ENCODE data around the gene TBX10. TPM values are rescaled to one million over a fixed set of nuclear protein-coding genes. Genes with fewer than 3 reads are reported as not detected.

TBX10 gene
- total and polyA plus RNA-seq, 2 of the 8 experiments (the other 6 are each of a cell fraction or from before 2014, with no cell fraction given), result 0.09 TPM; not detected in 1

DNA sequence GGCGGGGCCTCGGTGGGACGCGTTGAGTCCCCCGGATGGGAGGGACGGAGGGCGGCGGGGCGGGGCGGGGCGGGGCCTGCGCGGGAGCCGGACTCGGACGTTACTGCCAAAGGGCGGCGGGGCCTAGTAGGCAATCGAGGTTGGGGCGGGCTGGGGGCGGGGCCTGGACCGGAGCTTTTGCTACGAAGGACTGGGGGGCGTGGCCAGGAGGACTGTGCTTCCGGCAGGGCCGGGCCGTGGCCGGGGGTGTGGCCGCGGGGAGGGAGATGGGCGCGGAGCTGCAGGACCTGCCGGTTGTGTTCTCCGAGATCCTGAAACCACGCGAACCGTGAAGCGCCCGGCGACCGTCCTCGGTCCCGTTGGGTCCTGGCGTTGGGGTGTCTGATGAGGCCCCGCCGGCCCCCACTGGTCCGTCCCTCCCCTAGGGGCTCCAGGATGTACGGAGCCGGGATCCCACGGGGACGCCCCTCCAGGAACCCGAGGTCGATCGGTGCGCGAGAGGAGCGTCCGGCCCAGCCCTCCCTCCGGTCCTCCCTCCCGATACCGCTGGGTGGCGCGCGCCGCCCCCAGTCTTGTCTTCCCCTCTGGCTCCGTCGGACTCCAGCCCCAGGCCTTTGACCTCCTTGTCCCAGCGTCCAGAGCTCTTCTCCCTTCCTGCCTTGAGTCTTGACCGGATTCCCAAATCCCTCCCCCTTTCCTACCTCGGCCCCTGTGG lies 9.2 kb downstream of the TBX10 start (continued):
- TF ChIP-seq KDM4A (IDR thresholded peaks at IDR 0.05; ENCODE audit: low read depth, low read length, severe bottlenecking), result peak; percentile 30
- no peak for TF ChIP-seq HDAC6 (IDR thresholded peaks at IDR 0.05; ENCODE audit: low read depth, low read length)
- TF ChIP-seq CHD2 (IDR thresholded peaks at IDR 0.05; ENCODE audit: low read length), result 0 out of 2 replicates have a peak, but pooled peaks have one; percentile 9
- peak; percentile 77 for TF ChIP-seq BACH1 (IDR thresholded peaks at IDR 0.05; ENCODE audit: low read length)
- TF ChIP-seq ASH2L (IDR thresholded peaks at IDR 0.05; ENCODE audit: low read length), result peak; percentile 66
- peak in 1 of 2 experiments; percentile 91; a peak in 2 of 3 replicates for TF ChIP-seq POLR2A (IDR thresholded peaks at IDR 0.05; ENCODE audit: control extremely low read depth in 1 of 2, low read depth in 2 of 2, low read length in 2 of 2)
- TF ChIP-seq E2F6 (IDR thresholded peaks at IDR 0.05), result no peak; the same call in 1 of the 2 replicates
- peak; percentile 26; the same call in 1 of the 2 replicates for TF ChIP-seq TBP (IDR thresholded peaks at IDR 0.05; ENCODE audit: low read depth, low read length)
- no peak for TF ChIP-seq BCL11A (IDR thresholded peaks at IDR 0.05; ENCODE audit: low read depth in 2 of 2, low read length in 2 of 2)
- TF ChIP-seq RBBP5 (IDR thresholded peaks at IDR 0.05; ENCODE audit: borderline replicate concordance, low read depth, low read length), result peak; percentile 64; the same call in 1 of the 2 replicates
- TF ChIP-seq, protein P1, sequence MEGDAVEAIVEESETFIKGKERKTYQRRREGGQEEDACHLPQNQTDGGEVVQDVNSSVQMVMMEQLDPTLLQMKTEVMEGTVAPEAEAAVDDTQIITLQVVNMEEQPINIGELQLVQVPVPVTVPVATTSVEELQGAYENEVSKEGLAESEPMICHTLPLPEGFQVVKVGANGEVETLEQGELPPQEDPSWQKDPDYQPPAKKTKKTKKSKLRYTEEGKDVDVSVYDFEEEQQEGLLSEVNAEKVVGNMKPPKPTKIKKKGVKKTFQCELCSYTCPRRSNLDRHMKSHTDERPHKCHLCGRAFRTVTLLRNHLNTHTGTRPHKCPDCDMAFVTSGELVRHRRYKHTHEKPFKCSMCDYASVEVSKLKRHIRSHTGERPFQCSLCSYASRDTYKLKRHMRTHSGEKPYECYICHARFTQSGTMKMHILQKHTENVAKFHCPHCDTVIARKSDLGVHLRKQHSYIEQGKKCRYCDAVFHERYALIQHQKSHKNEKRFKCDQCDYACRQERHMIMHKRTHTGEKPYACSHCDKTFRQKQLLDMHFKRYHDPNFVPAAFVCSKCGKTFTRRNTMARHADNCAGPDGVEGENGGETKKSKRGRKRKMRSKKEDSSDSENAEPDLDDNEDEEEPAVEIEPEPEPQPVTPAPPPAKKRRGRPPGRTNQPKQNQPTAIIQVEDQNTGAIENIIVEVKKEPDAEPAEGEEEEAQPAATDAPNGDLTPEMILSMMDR (IDR thresholded peaks at IDR 0.05; ENCODE audit: control extremely low read depth in 1 of 3, insufficient read depth in 1 of 3, low read depth in 1 of 3, low read length in 3 of 3), result peak in 2 of 3 experiments; percentile 74 to 79; a peak in 3 of 4 replicates
- no peak for TF ChIP-seq SP4 (IDR thresholded peaks at IDR 0.05; ENCODE audit: low read length)
- TF ChIP-seq KDM1A (IDR thresholded peaks at IDR 0.05; ENCODE audit: borderline replicate concordance, low read length), result no peak
- TF ChIP-seq SIN3A (conservative IDR thresholded peaks at IDR 0.05 in 1 of 2, IDR thresholded peaks at IDR 0.05 in 1 of 2; ENCODE audit: low read depth in 1 of 2, low read length in 2 of 2), result 0 out of 4 replicates have a peak, but pooled peaks have one; percentile 45 to 50
- peak; percentile 60 to 70 for TF ChIP-seq RAD21 (IDR thresholded peaks at IDR 0.05 in 1 of 2, conservative IDR thresholded peaks at IDR 0.05 in 1 of 2; ENCODE audit: low read depth in 2 of 2, low read length in 2 of 2)
- TF ChIP-seq TAF1 (IDR thresholded peaks at IDR 0.05; ENCODE audit: low read depth, low read length), result peak; percentile 52; the same call in 1 of the 2 replicates
- TF ChIP-seq CHD1 (IDR thresholded peaks at IDR 0.05; ENCODE audit: low read depth, low read length), result no peak
